H1 (cell line): ENCODE data around the gene MEF2B.

Experiments
- EP300 ChIP-seq, 2 experiments: IDR thresholded peaks; 1 replicate in 1 of 2; 2 replicates in 1 of 2; pipeline ENCODE4 v1.6.1; 2011 to 2012; ENCODE audit warnings: low read depth in 2 of 2, low read length in 2 of 2, mild to moderate bottlenecking in 2 of 2, borderline replicate concordance in 1 of 2, inconsistent platforms in 1 of 2, moderate library complexity in 1 of 2
- EZH2 ChIP-seq: fragments of 200-600 bp; sonication (generic); IDR thresholded peaks from 2 replicates; pipeline ENCODE4 v1.7.1; 2012; ENCODE audit warnings: low read depth, mild to moderate bottlenecking, moderate library complexity, low read length, inconsistent platforms; ENCODE audit not compliant: severe bottlenecking
- PHF8 ChIP-seq: fragments of 200-600 bp; sonication (generic); conservative IDR thresholded peaks from 2 replicates; pipeline ENCODE4 v1.7.1; 2012; ENCODE audit warnings: low read depth, mild to moderate bottlenecking, inconsistent platforms, low read length, moderate library complexity
- POLR2A ChIP-seq, 2 experiments: IDR thresholded peaks; 1 replicate in 1 of 2; 2 replicates in 1 of 2; pipeline ENCODE4 v1.6.1; 2011; ENCODE audit warnings: low read depth in 2 of 2, low read length in 2 of 2, mild to moderate bottlenecking in 2 of 2; ENCODE audit errors: control extremely low read depth in 1 of 2
- POLR2AphosphoS5 ChIP-seq: IDR thresholded peaks from 2 replicates; pipeline ENCODE4 v1.6.1; 2011; ENCODE audit warnings: low read depth, low read length
- SUZ12 ChIP-seq: fragments of 200-600 bp; sonication (generic); IDR thresholded peaks from 2 replicates; pipeline ENCODE4 v1.6.1; 2012; ENCODE audit warnings: mild to moderate bottlenecking, inconsistent platforms, low read length, moderate library complexity, mixed read lengths
- TAF1 ChIP-seq: IDR thresholded peaks from 2 replicates; pipeline ENCODE4 v1.6.1; 2011; ENCODE audit warnings: mild to moderate bottlenecking, low read depth, low read length
- TF ChIP-seq, protein P1 (sequence below), 3 experiments: IDR thresholded peaks; 1 replicate in 2 of 3; 2 replicates in 1 of 3; pipeline versions ENCODE4 v1.5.1 to v1.6.1; 2011; ENCODE audit warnings: low read length in 3 of 3, mild to moderate bottlenecking in 3 of 3, inconsistent platforms in 2 of 3, low read depth in 1 of 3, moderate library complexity in 1 of 3; ENCODE audit not compliant: insufficient read depth in 1 of 3; ENCODE audit errors: control extremely low read depth in 1 of 3
- TF ChIP-seq, protein P2 (sequence below): IDR thresholded peaks from 2 replicates; pipeline ENCODE4 v1.6.1; 2012; ENCODE audit warnings: inconsistent platforms
- TF ChIP-seq, protein P3 (sequence below): IDR thresholded peaks from 2 replicates; pipeline ENCODE4 v1.6.1; 2011; ENCODE audit warnings: low read depth, mild to moderate bottlenecking, low read length; ENCODE audit not compliant: insufficient read depth

DNA sequence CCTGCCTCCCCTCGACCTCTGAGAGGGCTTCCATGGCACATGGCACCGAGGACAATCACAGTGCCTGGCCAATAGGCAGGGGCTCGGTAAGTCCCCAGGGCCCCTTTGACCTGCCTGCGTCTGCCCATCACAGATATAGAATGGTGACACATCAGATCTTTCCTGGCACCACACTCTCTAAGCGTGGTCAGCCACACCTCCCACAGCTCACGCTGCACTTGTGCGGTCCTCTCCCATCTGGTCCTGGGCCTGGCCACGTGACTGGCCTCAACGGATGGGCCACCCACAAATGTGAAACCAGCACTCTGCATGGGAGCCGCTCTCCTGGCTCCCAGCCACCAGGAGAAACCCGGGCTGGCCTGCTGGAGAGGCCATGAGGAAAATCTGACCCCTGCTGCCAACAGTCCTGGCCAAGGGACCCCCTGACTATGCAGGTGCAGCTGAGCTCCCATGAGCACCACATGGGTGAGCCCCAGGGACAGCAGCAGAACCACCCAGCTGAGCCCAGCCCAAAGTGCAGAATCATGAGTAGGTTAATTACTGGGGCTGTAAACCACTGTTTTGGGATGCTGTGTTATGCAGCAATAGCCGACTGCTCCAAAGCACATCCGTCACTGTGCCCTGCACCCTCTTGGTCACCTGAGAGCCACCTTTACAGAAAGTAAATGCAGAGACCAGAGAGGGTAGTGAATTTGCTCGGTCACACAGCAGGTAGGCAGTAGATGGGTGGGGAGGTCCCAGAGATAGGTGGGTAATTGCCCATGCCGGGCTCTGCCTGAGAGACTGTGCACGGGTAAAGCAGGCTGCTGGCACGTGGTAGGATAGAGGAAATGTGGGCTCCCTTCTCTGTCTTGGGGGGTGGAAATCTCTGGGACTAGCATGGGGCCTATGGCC, 9.7 kb upstream of the MEF2B start:
- TF ChIP-seq, protein P1, sequence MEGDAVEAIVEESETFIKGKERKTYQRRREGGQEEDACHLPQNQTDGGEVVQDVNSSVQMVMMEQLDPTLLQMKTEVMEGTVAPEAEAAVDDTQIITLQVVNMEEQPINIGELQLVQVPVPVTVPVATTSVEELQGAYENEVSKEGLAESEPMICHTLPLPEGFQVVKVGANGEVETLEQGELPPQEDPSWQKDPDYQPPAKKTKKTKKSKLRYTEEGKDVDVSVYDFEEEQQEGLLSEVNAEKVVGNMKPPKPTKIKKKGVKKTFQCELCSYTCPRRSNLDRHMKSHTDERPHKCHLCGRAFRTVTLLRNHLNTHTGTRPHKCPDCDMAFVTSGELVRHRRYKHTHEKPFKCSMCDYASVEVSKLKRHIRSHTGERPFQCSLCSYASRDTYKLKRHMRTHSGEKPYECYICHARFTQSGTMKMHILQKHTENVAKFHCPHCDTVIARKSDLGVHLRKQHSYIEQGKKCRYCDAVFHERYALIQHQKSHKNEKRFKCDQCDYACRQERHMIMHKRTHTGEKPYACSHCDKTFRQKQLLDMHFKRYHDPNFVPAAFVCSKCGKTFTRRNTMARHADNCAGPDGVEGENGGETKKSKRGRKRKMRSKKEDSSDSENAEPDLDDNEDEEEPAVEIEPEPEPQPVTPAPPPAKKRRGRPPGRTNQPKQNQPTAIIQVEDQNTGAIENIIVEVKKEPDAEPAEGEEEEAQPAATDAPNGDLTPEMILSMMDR (IDR thresholded peaks at IDR 0.05; ENCODE audit: control extremely low read depth in 1 of 3, insufficient read depth in 1 of 3, low read depth in 1 of 3, low read length in 3 of 3), result no peak
- TF ChIP-seq EZH2 (no peak), POLR2A (IDR thresholded peaks at IDR 0.05; ENCODE audit: control extremely low read depth in 1 of 2, low read depth in 2 of 2, low read length in 2 of 2) (no peak), SUZ12 (no peak), EP300 (IDR thresholded peaks at IDR 0.05; ENCODE audit: borderline replicate concordance in 1 of 2, low read depth in 2 of 2, low read length in 2 of 2) (no peak), PHF8 (no peak), TAF1 (no peak), POLR2AphosphoS5 (no peak)
- TF ChIP-seq, protein P2, sequence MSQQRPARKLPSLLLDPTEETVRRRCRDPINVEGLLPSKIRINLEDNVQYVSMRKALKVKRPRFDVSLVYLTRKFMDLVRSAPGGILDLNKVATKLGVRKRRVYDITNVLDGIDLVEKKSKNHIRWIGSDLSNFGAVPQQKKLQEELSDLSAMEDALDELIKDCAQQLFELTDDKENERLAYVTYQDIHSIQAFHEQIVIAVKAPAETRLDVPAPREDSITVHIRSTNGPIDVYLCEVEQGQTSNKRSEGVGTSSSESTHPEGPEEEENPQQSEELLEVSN, result no peak
- TF ChIP-seq, protein P3, sequence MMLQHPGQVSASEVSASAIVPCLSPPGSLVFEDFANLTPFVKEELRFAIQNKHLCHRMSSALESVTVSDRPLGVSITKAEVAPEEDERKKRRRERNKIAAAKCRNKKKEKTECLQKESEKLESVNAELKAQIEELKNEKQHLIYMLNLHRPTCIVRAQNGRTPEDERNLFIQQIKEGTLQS, result no peak
